Cardiac muscle cell (in vitro differentiated cells and primary cell): ENCODE results near the gene ITIH4. TPM values are rescaled to one million over a fixed set of nuclear protein-coding genes. Genes with fewer than 3 reads are reported as not detected.

Experiments
- DNase-seq, 2 donors: peaks; one replicate each; pipeline versions ENCODE4 v3.0.0 to v3.0.0-alpha.2; 2010 to 2017; ENCODE audit warnings: low read depth in 1 of 2, low spot score in 1 of 2
- H3K27ac ChIP-seq: fragments of 200-600 bp; sonication (generic); 2 replicates; pipeline ENCODE4 v1.5.1; 2016
- H3K27me3 ChIP-seq: fragments of 200-600 bp; sonication (generic); 2 replicates; pipeline ENCODE4 v1.6.0; 2016; ENCODE audit warnings: control low read depth
- H3K36me3 ChIP-seq: fragments of 200-600 bp; sonication (generic); 2 replicates; pipeline ENCODE4 v1.5.1; 2016; ENCODE audit warnings: control low read depth
- H3K4me1 ChIP-seq: fragments of 200-600 bp; sonication (generic); 2 replicates; pipeline ENCODE4 v1.8.1; 2017; ENCODE audit warnings: low read depth, mild to moderate bottlenecking, mixed run types
- H3K4me3 ChIP-seq: fragments of 200-600 bp; sonication (generic); 2 replicates; pipeline ENCODE4 v1.5.1; 2016; ENCODE audit warnings: mild to moderate bottlenecking
- H3K9me3 ChIP-seq: fragments of 200-600 bp; sonication (generic); 2 replicates; pipeline ENCODE4 v1.5.1; 2017; ENCODE audit warnings: low read depth, mild to moderate bottlenecking, control low read depth
- CTCF ChIP-seq: IDR thresholded peaks from 2 replicates; pipeline ENCODE4 v1.5.1; 2012; ENCODE audit warnings: low read depth, mild to moderate bottlenecking, low read length
- polyA plus RNA-seq: library from polyadenylated mRNA; unstranded; fragments of >200 nt; fragmentation: Nextera tagmentation; extraction: Ambion mirVana; gene quantifications from 2 replicates; pipeline ENCODE4 v1.2.1, GENCODE V29; 2016
- total RNA-seq: library from RNA; depleted of rRNA; stranded (reverse); fragments of >200 nt; gene quantifications from 2 replicates; pipeline ENCODE4 v1.2.3, GENCODE V29; 2016

Gene ITIH4
- total and polyA plus RNA-seq, 2 experiments from 2014 or later = 2.0 to 2.9 TPM

- no peak for DNase-seq
- Histone ChIP-seq H3K27ac (no peak overlapping the region), H3K9me3 (no peaks in the 10 kb centered on the region), H3K4me1 (peaks cover 5% of the 10 kb centered on the region), H3K36me3 (no peaks in the 10 kb centered on the region), H3K27me3 (no peaks in the 10 kb centered on the region), H3K4me3 (no peak overlapping the region)
- no peak for TF ChIP-seq CTCF
These were observed 6.4 kb downstream of the ITIH4 start for GRCh38 chr3:52824037-52824436.

GRCh38 chr3:52822363-52822762 lies 8.1 kb downstream of the ITIH4 start:
- Histone ChIP-seq H3K27me3 (no peaks in the 10 kb centered on the region), H3K4me3 (no peak overlapping the region), H3K9me3 (no peaks in the 10 kb centered on the region), H3K36me3 (no peaks in the 10 kb centered on the region), H3K4me1 (peaks cover 5% of the 10 kb centered on the region), H3K27ac (no peak overlapping the region)
- DNase-seq = no peak
- no peak for TF ChIP-seq CTCF

- Histone ChIP-seq H3K4me1 (peaks cover 5% of the 10 kb centered on the region), H3K27me3 (no peaks in the 10 kb centered on the region), H3K36me3 (no peaks in the 10 kb centered on the region), H3K4me3 (no peak overlapping the region), H3K9me3 (no peaks in the 10 kb centered on the region), H3K27ac (no peak overlapping the region)
- DNase-seq = peak; percentile 26 to 48
- peak; percentile 74 for TF ChIP-seq CTCF
These were observed 9.7 kb downstream of the ITIH4 start for GRCh38 chr3:52820736-52821135.

- peak in 1 of 2 donors; percentile 41 for DNase-seq
- H3K9me3 ChIP-seq = no peaks in the 10 kb centered on the region
- H3K27me3 ChIP-seq = no peaks in the 10 kb centered on the region
- no peaks in the 10 kb centered on the region for H3K36me3 ChIP-seq
- no peak for TF ChIP-seq CTCF
- H3K4me3 ChIP-seq = no peak overlapping the region
- H3K4me1 ChIP-seq = peaks cover 5% of the 10 kb centered on the region
- no peak overlapping the region for H3K27ac ChIP-seq
These were observed 10.5 kb downstream of the ITIH4 start for GRCh38 chr3:52819936-52820335.

- peaks cover 5% of the 10 kb centered on the region for H3K4me1 ChIP-seq
- no peak overlapping the region for H3K27ac ChIP-seq
- H3K4me3 ChIP-seq = no peak overlapping the region
- no peaks in the 10 kb centered on the region for H3K27me3 ChIP-seq
- no peak for DNase-seq
- no peaks in the 10 kb centered on the region for H3K36me3 ChIP-seq
- no peak for TF ChIP-seq CTCF
- H3K9me3 ChIP-seq = no peaks in the 10 kb centered on the region
These were observed 12.6 kb downstream of the ITIH4 start for GRCh38 chr3:52817860-52818259.

GRCh38 chr3:52817221-52817620 lies 13.3 kb downstream of the ITIH4 start:
- Histone ChIP-seq H3K4me1 (peaks cover 5% of the 10 kb centered on the region), H3K36me3 (no peaks in the 10 kb centered on the region), H3K9me3 (no peaks in the 10 kb centered on the region), H3K27me3 (no peaks in the 10 kb centered on the region), H3K27ac (no peak overlapping the region), H3K4me3 (no peak overlapping the region)
- DNase-seq = no peak
- TF ChIP-seq CTCF = no peak
